ENCODE measurements around the gene NUDT13. TPM values are rescaled to one million over a fixed set of nuclear protein-coding genes. Genes with fewer than 3 reads are reported as not detected.

NUDT13 gene
- polyA plus RNA-seq, 2 of the 4 experiments (the other 2 are of a cell fraction), result 3.8 to 4.9 TPM

DNA sequence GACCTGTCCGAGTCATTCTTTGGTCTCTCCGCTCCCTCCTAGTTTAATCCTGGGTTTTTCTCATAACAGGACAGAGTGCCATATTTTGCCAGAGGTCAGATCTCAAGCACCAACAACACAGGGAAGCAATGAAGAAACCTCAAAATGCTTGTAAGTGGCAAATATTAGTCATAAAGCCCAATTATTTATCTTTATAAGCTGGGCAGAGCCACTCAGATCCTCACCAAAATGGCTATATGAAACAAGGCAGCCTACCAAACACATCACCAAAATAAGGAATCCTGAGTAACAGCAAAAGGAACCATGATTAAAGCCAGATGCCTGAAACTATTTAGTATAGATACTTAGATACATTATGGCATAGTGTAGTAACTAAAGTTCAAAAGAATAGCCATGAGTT is 52.8 kb downstream of the NUDT13 start:
- H3K4me3 ChIP-seq, result no peak overlapping the region
- DNase-seq (ENCODE audit: low read depth in 1 of 2, low spot score in 1 of 2) (no peak), FAIRE-seq (no peak), ATAC-seq (no peak)
- 97% methylated on average over 2 of the region's 2 CpGs for WGBS (ENCODE audit: missing lambda C conversion rate)
- H3K9me3 ChIP-seq, result peaks cover 6% of the 10 kb centered on the region; the same call in 1 of the 3 replicates
- H3K4me2 ChIP-seq, result no peak overlapping the region
- no peak overlapping the region for H3K27ac ChIP-seq
- TF ChIP-seq ZC3H11A (IDR thresholded peaks at IDR 0.05) (no peak), BCL3 (IDR thresholded peaks at IDR 0.05) (no peak)
- H3K4me1 ChIP-seq, result no peaks in the 10 kb centered on the region
- ChIA-PET POLR2A (no interaction called here), CTCF (interaction anchor here (1.0 to 1.8 kb wide), 3 partner anchors 8 to 67 kb away, joined by 4 to 5 read pairs (median 5); partner anchors contain the start of gene P4HA1)

- H3K4me1 ChIP-seq, result 0 out of 3 replicates have a peak, but pooled peaks cover 6% of the 10 kb centered on the region
- TF ChIP-seq KDM1A (IDR thresholded peaks at IDR 0.05; ENCODE audit: low read depth) (0 out of 2 replicates have a peak, but pooled peaks have one; percentile 26), SMC3 (IDR thresholded peaks at IDR 0.05) (no peak), HMGXB4 (CRISPR knock-in tag; IDR thresholded peaks at IDR 0.05; ENCODE audit: borderline replicate concordance) (no peak), BHLHE40 (IDR thresholded peaks at IDR 0.05; ENCODE audit: low read depth, low read length) (no peak), MAZ (IDR thresholded peaks at IDR 0.05; ENCODE audit: borderline replicate concordance, low read depth, low read length) (no peak), HES2 (IDR thresholded peaks at IDR 0.05) (no peak), JUN (IDR thresholded peaks at IDR 0.05) (no peak), EHMT2 (IDR thresholded peaks at IDR 0.05; ENCODE audit: low read depth) (no peak)
- no peak overlapping the region for H3K27ac ChIP-seq
- CTCF ChIA-PET, result no interaction called here
- peak overlapping the region; percentile 68 for H3K4me2 ChIP-seq
- DNase-seq (ENCODE audit: low read depth in 1 of 2, low spot score in 1 of 2) (no peak), ATAC-seq (no peak), FAIRE-seq (no peak)
- peaks cover under 1% of the 10 kb centered on the region; the same call in 1 of the 3 replicates for H3K9me3 ChIP-seq
- POLR2A ChIA-PET, result no interaction called here
- peak overlapping the region; percentile 68 for H3K4me3 ChIP-seq
- 73% methylated on average over 2 of the region's 2 CpGs for WGBS (ENCODE audit: missing lambda C conversion rate)
These were observed 56.7 kb downstream of the NUDT13 start for GRCh38 chr10:73166972-73167371.

DNA sequence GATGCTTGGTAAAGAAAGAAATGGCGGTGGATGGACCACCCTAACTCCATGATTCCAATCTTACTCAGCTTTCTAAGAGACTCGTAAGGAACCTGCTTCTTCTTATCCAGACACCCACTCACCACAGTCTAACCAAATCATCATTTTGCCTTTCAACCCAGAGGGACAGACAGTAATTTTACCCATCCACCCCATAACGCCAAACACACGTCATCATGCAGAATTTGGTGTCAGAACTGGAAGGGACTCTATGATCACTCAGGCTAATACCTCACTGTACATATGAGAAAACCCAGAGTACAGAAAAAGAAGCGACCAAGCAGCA is 57.2 kb downstream of the NUDT13 start:
- TF ChIP-seq USF2 (IDR thresholded peaks at IDR 0.05), result no peak
- TF ChIP-seq E2F6 (IDR thresholded peaks at IDR 0.05; ENCODE audit: borderline replicate concordance, low read depth), result no peak
- TF ChIP-seq PHF8 (IDR thresholded peaks at IDR 0.05; ENCODE audit: borderline replicate concordance, low read depth), result no peak
- no peak for TF ChIP-seq JUNB (IDR thresholded peaks at IDR 0.05)
- no peak for TF ChIP-seq ZC3H11A (IDR thresholded peaks at IDR 0.05)
- TF ChIP-seq HOXA7 (CRISPR knock-in tag; IDR thresholded peaks at IDR 0.05), result no peak
- TF ChIP-seq ELK1 (IDR thresholded peaks at IDR 0.05; ENCODE audit: low read depth, low read length), result no peak
- no peak for TF ChIP-seq MAX (IDR thresholded peaks at IDR 0.05)
- no peak for TF ChIP-seq CHD2 (IDR thresholded peaks at IDR 0.05; ENCODE audit: low read length, partially characterized antibody)
- no peak for TF ChIP-seq CHD4 (IDR thresholded peaks at IDR 0.05; ENCODE audit: borderline replicate concordance)
- TF ChIP-seq RARB (CRISPR knock-in tag; IDR thresholded peaks at IDR 0.05), result no peak
- no peak for TF ChIP-seq MAZ (IDR thresholded peaks at IDR 0.05; ENCODE audit: borderline replicate concordance, low read depth, low read length)
- no peak for TF ChIP-seq EP300 (IDR thresholded peaks at IDR 0.05)
- no peak for TF ChIP-seq NR3C1 (IDR thresholded peaks at IDR 0.05)
- FAIRE-seq, result no peak
- ChIA-PET CTCF (no interaction called here), POLR2A (interaction anchor here (0.6 to 1.7 kb wide), 2 partner anchors 25 to 79 kb away, joined by 4 to 13 read pairs; partner anchors contain the start of gene DNAJC9)
- Histone ChIP-seq H3K27ac (peak overlapping the region; percentile 77 to 95), H3K9me3 (no peaks in the 10 kb centered on the region), H3K4me1 (0 out of 3 replicates have a peak, but pooled peaks cover 6% of the 10 kb centered on the region), H3K4me3 (peak overlapping the region; percentile 68), H3K4me2 (peak overlapping the region; percentile 68)
- WGBS (ENCODE audit: missing lambda C conversion rate), result 9% methylated on average over 5 of the region's 5 CpGs
- no peak for ATAC-seq
- peak in 1 of 2 experiments; percentile 11 for DNase-seq (ENCODE audit: low read depth in 1 of 2, low spot score in 1 of 2)
